Measurements from ENCODE around the gene VPS41. TPM values are rescaled to one million over a fixed set of nuclear protein-coding genes. Genes with fewer than 3 reads are reported as not detected.
"Not testable (repeated sequence)": the region's sequence is repeated elsewhere in the genome, so short reads cannot be mapped to it uniquely, and the experiment has no call there.

Gene VPS41
- 23.1 and 26.4 TPM in 2 replicates for polyA plus RNA-seq (2014; cell fraction: cytosol; rRNA removed)
- polyA plus RNA-seq (2014; cell fraction: nucleus; rRNA removed), result 67.6 and 105 TPM in 2 replicates

- DNase-seq (ENCODE audit: low spot score), result peak; percentile 70
Observed at GRCh38 chr7:38908759-38909335, at the start of gene VPS41. VPS41 (minus strand) TSS chr7:38909191; CDS start chr7:38909174, 17 bp downstream.

- DNase-seq (ENCODE audit: low spot score), result no peak
Observed at GRCh38 chr7:38955892-38956291, 46.9 kb upstream of the VPS41 start.

- DNase-seq (ENCODE audit: low spot score), result no peak
Observed at GRCh38 chr7:38953971-38954370, 45.0 kb upstream of the VPS41 start.

GRCh38 chr7:38953227-38953626 is 44.2 kb upstream of the VPS41 start:
- no peak for DNase-seq (ENCODE audit: low spot score)

- DNase-seq (ENCODE audit: low spot score), result no peak
Observed at GRCh38 chr7:38951213-38951612, 42.2 kb upstream of the VPS41 start.

- DNase-seq (ENCODE audit: low spot score), result no peak
Observed at GRCh38 chr7:38950309-38950708, 41.3 kb upstream of the VPS41 start.

- DNase-seq (ENCODE audit: low spot score), result not testable (repeated sequence)
Observed at GRCh38 chr7:38947541-38947940, 38.5 kb upstream of the VPS41 start.

GRCh38 chr7:38942431-38943051 is 33.5 kb upstream of the VPS41 start:
- DNase-seq (ENCODE audit: low spot score), result no peak

GRCh38 chr7:38940774-38941173 is 31.8 kb upstream of the VPS41 start:
- no peak for DNase-seq (ENCODE audit: low spot score)

- no peak for DNase-seq (ENCODE audit: low spot score)
Observed at GRCh38 chr7:38938589-38938988, 29.6 kb upstream of the VPS41 start.

- no peak for DNase-seq (ENCODE audit: low spot score)
Observed at GRCh38 chr7:38938001-38938485, 29.1 kb upstream of the VPS41 start.

- DNase-seq (ENCODE audit: low spot score), result no peak
Observed at GRCh38 chr7:38936641-38937040, 27.6 kb upstream of the VPS41 start.

- no peak for DNase-seq (ENCODE audit: low spot score)
Observed at GRCh38 chr7:38934536-38934935, 25.5 kb upstream of the VPS41 start.

GRCh38 chr7:38934051-38934450 is 25.1 kb upstream of the VPS41 start:
- no peak for DNase-seq (ENCODE audit: low spot score)

- DNase-seq (ENCODE audit: low spot score), result peak; percentile 52
Observed at GRCh38 chr7:38932509-38933168, 23.6 kb upstream of the VPS41 start.

GRCh38 chr7:38929460-38930171 is 20.6 kb upstream of the VPS41 start:
- DNase-seq (ENCODE audit: low spot score), result no peak

GRCh38 chr7:38928506-38928905 is 19.5 kb upstream of the VPS41 start:
- no peak for DNase-seq (ENCODE audit: low spot score)

- no peak for DNase-seq (ENCODE audit: low spot score)
Observed at GRCh38 chr7:38927751-38928150, 18.8 kb upstream of the VPS41 start.

GRCh38 chr7:38920731-38921130 is 11.7 kb upstream of the VPS41 start:
- no peak for DNase-seq (ENCODE audit: low spot score)

GRCh38 chr7:38916396-38916795 is 7.4 kb upstream of the VPS41 start:
- DNase-seq (ENCODE audit: low spot score), result no peak

- no peak for DNase-seq (ENCODE audit: low spot score)
Observed at GRCh38 chr7:38909870-38910269, 879 bp upstream of the VPS41 start.

GRCh38 chr7:38907766-38908165 is 1.2 kb downstream of the VPS41 start:
- DNase-seq (ENCODE audit: low spot score), result no peak

Data from SK-N-DZ (cell line).